Spleen (tissue), 11 donors: Measurements from ENCODE around the gene DUSP10. TPM values are rescaled to one million over a fixed set of nuclear protein-coding genes. Genes with fewer than 3 reads are reported as not detected.

ENCODE experiments used
- DNase-seq: peaks from one replicate; pipeline ENCODE4 v3.0.0-alpha.2; 2020
- H3K27ac ChIP-seq, 8 donors: fragments of 200-600 bp; sonication (generic) in 7 of 8; 1 replicate in 4 of 8; 2 replicates in 4 of 8; pipeline versions ENCODE4 v1.5.0 to v1.8.0; 2016 to 2021; ENCODE audit warnings: inconsistent platforms in 4 of 8, mild to moderate bottlenecking in 4 of 8, moderate library complexity in 1 of 8
- H3K27me3 ChIP-seq, 7 donors: fragments of 200-600 bp; sonication (generic) in 6 of 7; replicated peaks in 1 of 7; 1 replicate in 4 of 7; 2 replicates in 3 of 7; pipeline versions ENCODE4 v1.5.0 to v1.8.0; 2016 to 2021; ENCODE audit warnings: inconsistent platforms in 3 of 7, mild to moderate bottlenecking in 1 of 7
- H3K36me3 ChIP-seq, 6 donors: fragments of 200-600 bp; sonication (generic) in 5 of 6; 1 replicate in 4 of 6; 2 replicates in 2 of 6; pipeline versions ENCODE4 v1.5.0 to v1.8.0; 2016 to 2021; ENCODE audit warnings: inconsistent platforms in 2 of 6
- H3K4me1 ChIP-seq, 6 donors: fragments of 200-600 bp; sonication (generic) in 5 of 6; 1 replicate in 3 of 6; 2 replicates in 3 of 6; pipeline versions ENCODE4 v1.5.0 to v1.8.0; 2016 to 2021; ENCODE audit warnings: inconsistent platforms in 3 of 6
- H3K4me3 ChIP-seq, 8 donors: fragments of 200-600 bp; sonication (generic) in 7 of 8; 1 replicate in 4 of 8; 2 replicates in 4 of 8; pipeline versions ENCODE4 v1.5.0 to v1.8.0; 2016 to 2021; ENCODE audit warnings: inconsistent platforms in 4 of 8, mild to moderate bottlenecking in 4 of 8, moderate library complexity in 2 of 8
- H3K9me3 ChIP-seq, 8 donors: fragments of 200-600 bp; sonication (generic) in 7 of 8; 1 replicate in 4 of 8; 2 replicates in 4 of 8; pipeline versions ENCODE4 v1.5.0 to v1.8.0; 2016 to 2021; ENCODE audit warnings: inconsistent platforms in 4 of 8
- CTCF ChIP-seq, 11 experiments: fragments of 200-600 bp in 7 of 11; fragments of 450-650 bp in 4 of 11; sonication (generic) in 4 of 11; IDR thresholded peaks in 8 of 11; conservative IDR thresholded peaks in 3 of 11; 1 replicate in 7 of 11; 2 replicates in 4 of 11; pipeline versions ENCODE4 v1.4.0 to v1.8.0; 2016 to 2021; ENCODE audit warnings: antibody characterized with exemption in 11 of 11, inconsistent platforms in 4 of 11, mild to moderate bottlenecking in 1 of 11
- POLR2A ChIP-seq, 3 donors: fragments of 450-650 bp; IDR thresholded peaks; one replicate each; pipeline ENCODE4 v1.5.1; 2017; ENCODE audit warnings: antibody characterized with exemption in 3 of 3, mild to moderate bottlenecking in 1 of 3
- POLR2AphosphoS5 ChIP-seq, 3 donors: sonication (generic); formaldehyde crosslinking; IDR thresholded peaks; one replicate each; pipeline ENCODE4 v1.5.1; 2017; ENCODE audit warnings: antibody characterized with exemption in 3 of 3
- WGBS, 5 donors: extraction: QIAGEN DNeasy Blood & Tissue Kit in 3 of 5; methylation state at CpG; one replicate each; pipeline versions ENCODE4 v1.1.5 to v1.1.7; 2013 to 2018; 5-methylcytosine and 5-hydroxymethylcytosine counted together
- intact Hi-C: fragments of 100-400 bp; cut with DNase I; formaldehyde crosslinking; loops from one replicate; pipeline ENCODE4 v1.15.0; 2023; ENCODE audit warnings: low total_unique reads
- polyA plus RNA-seq, 3 donors: library from polyadenylated mRNA; stranded (reverse); fragments of 200-250 nt; gene quantifications; one replicate each; pipeline ENCODE4 v1.2.1, GENCODE V29; 2013
- total RNA-seq, 7 donors: library from RNA; depleted of rRNA in 3 of 7; stranded (reverse); fragments of >200 nt in 3 of 7; fragmentation: NEBNext Ultra II Directional in 4 of 7; extraction: Animal tissue kit (Norgen Biotek cat#: 25700) in 4 of 7; gene quantifications; one replicate each; pipeline versions ENCODE4 v1.1.0 to v1.2.1, GENCODE V29; 2016 to 2021
- donor health status: healthy with polysubstance abuse.
- donor health status: DM: no; HTN: no; CAD: no; lungs with moderate emphysema.
- donor health status: DM: no; HTN: no; CAD: no.
- donor health status: Bipolar disorder and iron deficiency.
- donor health status: healthy.
- donor health status: DM: no; HTN: no; CAD: no.
- donor health status: DM: yes; HTN: yes; CAD: no.

DUSP10 gene
- total and polyA plus RNA-seq, 10 donors: 3.4 to 11.9 (median 7.4) TPM

- Histone ChIP-seq H3K4me1 (peaks cover 0 to 6% (median 0%) of the 10 kb centered on the region in 6 donors), H3K27ac (no peak overlapping the region), H3K9me3 (peaks cover 0 to 15% (median 8%) of the 10 kb centered on the region in 8 donors), H3K27me3 (no peaks in the 10 kb centered on the region), H3K36me3 (no peaks in the 10 kb centered on the region), H3K4me3 (no peak overlapping the region)
- intact Hi-C loops: no loop called here
- TF ChIP-seq POLR2A (IDR thresholded peaks at IDR 0.05) (no peak), CTCF (IDR thresholded peaks at IDR 0.05 in 8 of 11, conservative IDR thresholded peaks at IDR 0.05 in 3 of 11) (no peak), POLR2AphosphoS5 (IDR thresholded peaks at IDR 0.05) (no peak)
- no peak for DNase-seq
Observed at GRCh38 chr1:221694109-221694508, 47.8 kb downstream of the DUSP10 start.

- intact Hi-C loops: no loop called here
- peaks cover 0 to 15% (median 8%) of the 10 kb centered on the region in 8 donors for H3K9me3 ChIP-seq
- H3K27me3 ChIP-seq: no peaks in the 10 kb centered on the region
- H3K36me3 ChIP-seq: no peaks in the 10 kb centered on the region
- TF ChIP-seq POLR2A (IDR thresholded peaks at IDR 0.05) (no peak), POLR2AphosphoS5 (IDR thresholded peaks at IDR 0.05) (no peak), CTCF (IDR thresholded peaks at IDR 0.05 in 8 of 11, conservative IDR thresholded peaks at IDR 0.05 in 3 of 11) (no peak)
- 84 to 94% (median 90%) methylated on average over 2 of the region's 2 CpGs for WGBS, 5 donors
- no peaks in the 10 kb centered on the region for H3K4me1 ChIP-seq
- H3K4me3 ChIP-seq: no peak overlapping the region
- H3K27ac ChIP-seq: no peak overlapping the region
- DNase-seq: no peak
Observed at GRCh38 chr1:221693087-221693486, 48.8 kb downstream of the DUSP10 start.

- Histone ChIP-seq H3K27me3 (no peaks in the 10 kb centered on the region), H3K4me3 (no peak overlapping the region), H3K9me3 (peaks cover 0 to 15% (median 8%) of the 10 kb centered on the region in 8 donors), H3K36me3 (no peaks in the 10 kb centered on the region), H3K4me1 (no peaks in the 10 kb centered on the region), H3K27ac (no peak overlapping the region)
- intact Hi-C loops: no loop called here
- TF ChIP-seq POLR2AphosphoS5 (IDR thresholded peaks at IDR 0.05) (no peak), POLR2A (IDR thresholded peaks at IDR 0.05) (no peak), CTCF (IDR thresholded peaks at IDR 0.05 in 8 of 11, conservative IDR thresholded peaks at IDR 0.05 in 3 of 11) (no peak)
- 64 to 76% (median 70%) methylated on average over 2 of the region's 2 CpGs for WGBS, 5 donors
- no peak for DNase-seq
Observed at GRCh38 chr1:221692643-221693042, 49.2 kb downstream of the DUSP10 start.

GRCh38 chr1:221691261-221691660 lies 50.6 kb downstream of the DUSP10 start:
- no peaks in the 10 kb centered on the region for H3K27me3 ChIP-seq
- H3K36me3 ChIP-seq: no peaks in the 10 kb centered on the region
- intact Hi-C loops: no loop called here
- no peaks in the 10 kb centered on the region for H3K4me1 ChIP-seq
- TF ChIP-seq POLR2A (IDR thresholded peaks at IDR 0.05) (no peak), CTCF (IDR thresholded peaks at IDR 0.05 in 8 of 11, conservative IDR thresholded peaks at IDR 0.05 in 3 of 11) (no peak), POLR2AphosphoS5 (IDR thresholded peaks at IDR 0.05) (no peak)
- H3K4me3 ChIP-seq: no peak overlapping the region
- H3K27ac ChIP-seq: no peak overlapping the region
- H3K9me3 ChIP-seq: peaks cover 0 to 15% (median 8%) of the 10 kb centered on the region in 8 donors
- DNase-seq: no peak
